Measurements from ENCODE around the gene ROCK1.

The ROCK1 gene

GRCh38 chr18:21101172-21101571 is 10.4 kb downstream of the ROCK1 start:
- DNase-seq: no peak

DNA sequence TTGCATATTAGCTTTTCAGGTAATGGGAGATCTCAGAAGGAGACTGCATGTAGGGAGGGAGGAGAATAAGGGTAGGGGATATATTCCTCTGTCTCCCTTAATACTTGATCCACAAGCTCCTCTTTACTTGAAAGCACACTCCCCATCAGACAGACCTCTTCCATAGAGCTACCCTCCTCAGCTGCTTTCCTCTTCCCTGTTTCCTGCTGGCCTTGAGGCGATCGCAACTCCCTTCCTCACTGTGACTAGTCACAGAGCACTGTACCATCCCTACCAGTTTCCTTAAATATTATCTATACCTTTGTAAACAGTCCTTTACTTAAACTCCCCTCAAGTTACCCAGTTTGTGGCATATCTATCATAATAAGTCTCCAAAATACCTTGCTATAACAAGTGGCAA is 10.9 kb downstream of the ROCK1 start:
- no peak for DNase-seq

GRCh38 chr18:21100146-21100545 is 11.5 kb downstream of the ROCK1 start:
- no peak for DNase-seq

- no peak for DNase-seq
These were observed 12.2 kb downstream of the ROCK1 start for GRCh38 chr18:21099442-21099841.

GRCh38 chr18:21096760-21097159 is 14.9 kb downstream of the ROCK1 start:
- DNase-seq: no peak

GRCh38 chr18:21093133-21093532 is 18.5 kb downstream of the ROCK1 start:
- DNase-seq: no peak

DNA sequence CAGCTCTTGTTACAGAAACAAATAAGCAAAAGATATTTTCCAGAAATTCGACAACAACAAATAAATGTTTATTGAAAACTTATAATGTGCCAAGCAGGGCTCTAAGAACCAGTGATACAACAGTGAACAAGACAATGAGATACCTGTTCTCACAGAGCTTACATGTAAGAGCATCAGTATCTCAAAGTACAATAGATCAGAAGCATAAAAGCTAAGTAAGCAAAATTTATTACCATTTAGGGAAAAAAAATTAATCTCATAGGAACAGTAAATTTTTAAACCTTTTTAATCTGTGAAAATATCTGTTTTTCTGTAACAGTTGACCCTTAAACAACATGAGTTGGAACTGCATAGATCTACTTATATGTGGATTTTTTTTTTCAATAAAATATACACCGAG is 20.9 kb downstream of the ROCK1 start:
- DNase-seq: no peak

DNA sequence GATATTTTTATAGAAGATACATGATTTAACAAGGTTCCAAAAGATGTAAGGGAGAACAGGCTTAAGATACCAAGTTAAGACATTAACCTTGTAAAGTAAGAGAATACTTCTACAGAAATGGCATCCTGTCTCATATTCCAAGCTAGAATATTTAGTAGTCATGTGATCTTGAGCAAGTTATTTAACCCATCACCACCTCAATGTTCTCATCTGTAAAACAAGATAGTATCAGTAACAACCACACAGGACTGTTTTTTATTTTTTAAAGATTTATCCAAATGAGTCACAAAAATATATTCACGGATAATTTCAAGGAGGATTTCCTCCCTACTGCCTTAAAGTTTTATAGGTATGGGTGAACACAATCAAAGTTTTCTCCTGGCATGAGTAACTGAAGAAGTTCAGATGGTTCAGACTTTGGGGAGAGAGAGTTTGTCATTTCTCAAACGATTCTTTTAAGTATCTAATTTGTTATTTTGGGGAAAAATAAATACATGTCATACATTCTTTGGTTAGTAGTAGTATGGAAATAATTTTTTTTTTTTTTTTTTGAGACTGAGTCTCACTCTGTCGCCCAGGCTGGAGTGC is 25.9 kb downstream of the ROCK1 start:
- DNase-seq: no peak

- DNase-seq: no peak
These were observed 27.0 kb downstream of the ROCK1 start for GRCh38 chr18:21084511-21085078.

DNA sequence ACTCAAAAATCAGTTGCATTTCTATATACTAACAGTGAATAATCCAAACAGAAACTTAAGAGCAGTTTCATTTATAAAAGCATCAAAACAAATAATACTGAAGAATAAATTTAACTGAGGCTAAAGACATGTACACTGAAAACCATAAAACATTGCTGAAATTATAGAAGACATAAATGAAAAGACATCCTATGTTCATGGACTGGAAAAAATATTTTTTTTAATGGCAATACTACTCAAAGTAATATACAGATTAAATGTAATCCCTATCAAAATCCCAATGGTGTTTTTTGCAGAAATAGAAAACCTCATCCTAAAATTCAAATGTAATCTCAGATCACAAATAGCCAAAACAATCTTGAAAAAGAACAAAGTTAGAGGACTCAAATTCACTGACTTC is 28.6 kb downstream of the ROCK1 start:
- DNase-seq: no peak

DNA sequence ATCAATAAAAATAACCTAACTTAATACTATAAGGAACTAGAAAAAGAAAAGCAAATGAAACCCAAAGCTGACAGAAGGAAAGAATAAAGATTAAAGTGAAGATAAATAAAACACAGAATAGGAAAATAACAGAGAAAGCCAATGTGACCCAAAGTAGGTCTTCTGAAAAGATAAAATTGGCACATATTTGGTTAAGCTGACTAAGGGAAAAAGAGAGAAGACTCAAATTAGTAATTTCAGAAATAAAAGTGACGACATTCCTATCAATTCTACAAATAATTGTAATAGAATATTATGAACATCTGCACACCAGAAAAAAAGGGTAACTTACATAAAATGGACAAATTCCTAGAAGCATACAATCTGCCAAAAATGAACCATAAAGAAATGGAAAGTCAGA is 30.2 kb downstream of the ROCK1 start:
- DNase-seq: no peak

- no peak for DNase-seq
These were observed 31.0 kb downstream of the ROCK1 start for GRCh38 chr18:21080576-21080975.

DNA sequence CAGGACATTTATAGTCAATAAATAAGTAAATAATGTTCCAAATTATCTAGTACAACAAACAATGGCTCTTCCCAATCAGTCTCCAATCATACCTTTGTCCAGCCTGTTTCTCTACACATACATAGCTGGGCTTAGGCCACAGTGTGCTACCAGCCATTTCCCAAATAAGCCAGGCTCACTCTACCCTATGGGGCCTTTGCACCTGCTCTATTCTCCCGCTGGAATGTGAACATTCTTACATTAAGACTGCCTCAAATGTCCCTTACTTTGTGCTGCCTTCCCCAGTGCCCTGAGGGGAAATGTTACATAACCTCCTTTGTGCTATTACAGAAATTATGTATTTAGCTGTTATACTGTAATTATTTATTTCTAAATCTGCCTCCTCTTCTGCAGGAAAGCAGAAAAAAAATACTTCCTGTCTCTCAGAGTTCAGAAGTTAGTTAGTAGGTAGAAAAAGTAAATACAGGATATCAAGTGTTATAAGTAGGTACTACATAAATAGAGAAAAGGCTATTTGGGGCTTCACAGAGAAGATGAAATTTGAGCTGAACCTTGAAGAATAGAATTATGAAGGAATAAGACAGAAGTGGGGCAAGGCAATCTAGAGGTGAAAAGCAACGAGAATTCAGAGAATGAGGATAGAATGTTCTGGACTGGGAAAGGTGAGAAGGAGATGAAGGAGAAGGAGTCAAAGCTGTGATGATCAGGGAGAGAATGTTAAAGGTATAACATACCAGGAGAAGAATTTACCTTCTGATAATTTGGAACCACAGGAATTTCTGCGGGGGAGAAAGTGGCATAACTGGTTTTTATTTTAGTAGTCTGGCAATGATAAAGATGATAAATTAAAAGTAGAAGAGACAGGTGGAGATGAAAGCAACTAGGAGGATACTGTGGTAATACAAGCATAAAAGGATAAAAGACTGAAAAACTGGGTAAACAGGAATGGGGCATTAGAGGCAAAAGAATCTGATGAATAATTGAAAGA is 37.0 kb downstream of the ROCK1 start:
- DNase-seq: no peak

DNA sequence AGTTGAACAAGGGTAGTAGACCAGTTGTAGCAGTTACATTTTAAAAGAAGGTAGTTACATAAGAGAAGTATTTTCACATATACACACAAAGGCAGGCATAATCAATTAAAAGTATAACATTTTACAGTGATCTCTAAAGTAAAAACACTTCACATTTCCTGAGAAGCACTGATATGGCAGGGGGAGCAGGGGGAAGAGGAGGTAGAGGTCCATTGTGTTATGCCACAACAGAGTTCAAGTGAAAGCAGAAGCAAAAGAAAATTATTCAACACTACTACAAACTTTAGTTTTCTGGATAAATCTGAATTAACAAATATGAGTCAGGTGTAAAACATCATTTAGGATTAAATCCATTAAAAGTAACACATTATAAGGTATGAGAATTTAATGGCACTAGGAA is 38.4 kb downstream of the ROCK1 start:
- no peak for DNase-seq

DNA sequence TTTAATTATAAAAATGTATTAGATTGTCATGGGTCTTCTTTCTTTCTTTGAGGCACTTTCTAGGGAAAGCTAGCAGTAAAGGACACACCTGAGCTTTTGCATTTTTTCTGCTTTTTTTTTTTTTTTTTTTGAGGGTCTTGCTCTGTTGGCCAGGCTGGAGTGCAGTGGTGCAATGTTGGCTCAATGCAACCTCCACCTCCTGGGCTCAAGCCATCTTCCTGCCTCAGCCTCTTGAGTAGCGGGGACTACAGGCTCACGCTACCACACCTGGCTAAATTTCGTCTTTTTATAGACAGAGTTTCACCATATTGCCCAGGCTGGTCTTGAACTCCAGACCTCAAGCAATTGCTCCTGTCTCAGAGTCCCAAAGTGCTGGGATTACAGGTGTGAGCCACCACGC is 40.5 kb downstream of the ROCK1 start:
- DNase-seq: no peak

- no peak for DNase-seq
These were observed 42.1 kb downstream of the ROCK1 start for GRCh38 chr18:21069468-21069867.

GRCh38 chr18:21064347-21064746 is 47.3 kb downstream of the ROCK1 start:
- no peak for DNase-seq

- DNase-seq: no peak
These were observed 48.6 kb downstream of the ROCK1 start for GRCh38 chr18:21063011-21063410.

GRCh38 chr18:21057112-21057511 is 54.5 kb downstream of the ROCK1 start:
- no peak for DNase-seq

DNA sequence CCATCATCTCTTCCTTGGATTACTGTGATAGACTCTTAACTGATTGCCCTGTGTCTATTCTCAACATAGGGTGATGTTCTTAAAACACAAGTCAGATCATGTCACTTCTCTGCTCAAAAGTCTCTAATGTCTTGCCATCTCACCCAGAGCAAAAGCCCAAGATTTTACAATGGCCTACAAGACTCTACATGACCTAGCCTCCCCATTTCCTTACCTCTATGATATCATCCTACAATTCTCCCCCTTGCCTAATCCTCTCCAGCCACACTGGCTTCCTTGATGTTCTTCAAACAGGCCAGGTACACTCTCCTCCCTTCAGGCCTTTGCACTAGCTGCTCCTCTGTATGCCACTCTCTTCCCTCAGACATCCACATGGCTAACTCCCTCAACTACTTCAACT is 55.1 kb downstream of the ROCK1 start:
- no peak for DNase-seq

DNA sequence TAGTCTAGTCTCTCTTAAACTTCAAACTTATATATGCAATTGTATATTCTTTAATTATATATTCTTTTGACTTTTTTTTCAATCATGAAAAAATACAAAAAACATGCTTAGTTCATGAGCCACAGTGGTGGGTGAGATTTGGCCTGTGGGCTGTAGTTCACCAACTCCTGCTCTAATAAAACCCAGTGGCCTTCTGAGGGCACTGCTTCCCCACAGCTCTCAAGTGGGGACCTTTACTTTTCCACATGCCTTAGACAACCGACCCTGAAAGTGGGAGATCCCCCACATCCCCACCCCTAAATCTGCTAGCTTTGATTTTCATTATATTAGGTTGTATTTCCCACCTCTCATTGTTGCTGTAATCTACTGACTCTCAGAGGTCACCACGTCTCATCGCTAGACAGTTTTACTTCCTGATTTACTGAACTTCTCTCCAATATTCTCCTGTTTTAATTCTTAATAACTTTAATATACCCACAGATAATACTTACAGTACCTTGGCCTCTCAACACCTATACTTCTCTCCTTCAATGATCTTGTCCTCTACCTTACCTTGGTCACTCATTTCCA is 57.3 kb downstream of the ROCK1 start:
- no peak for DNase-seq

DNA sequence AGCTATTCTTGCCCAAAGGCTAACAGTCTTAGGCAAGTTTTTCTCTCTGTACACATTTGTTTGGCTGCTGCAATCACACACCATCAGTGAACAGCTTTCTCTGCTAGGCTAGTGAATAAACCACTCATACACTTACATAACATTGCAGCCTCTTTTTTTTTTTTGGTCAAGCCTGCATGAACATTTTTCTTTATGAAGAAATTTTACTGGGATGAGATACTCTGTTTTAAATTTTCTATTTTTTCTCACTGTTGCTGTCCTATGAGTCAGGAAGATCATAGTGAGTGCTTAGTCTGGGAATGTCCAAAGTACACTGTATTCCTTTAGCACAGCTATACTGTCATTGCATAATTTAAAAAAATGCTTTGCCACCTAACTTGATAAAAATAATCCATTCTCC is 58.5 kb downstream of the ROCK1 start:
- no peak for DNase-seq

GRCh38 chr18:21052385-21052784 is 59.2 kb downstream of the ROCK1 start:
- DNase-seq: no peak

- no peak for DNase-seq
These were observed 60.0 kb downstream of the ROCK1 start for GRCh38 chr18:21051620-21052019.

Data from NCI-H1105 (cell line).